HG02884 (cell line): ENCODE results near the gene HTATSF1.

ENCODE experiments used
- ATAC-seq: cut with Tn5 transposase; IDR thresholded peaks from one replicate; pipeline ENCODE4 v1.9.1; 2021; ENCODE audit warnings: mild to moderate bottlenecking, moderate library complexity; ENCODE audit not compliant: unreplicated experiment

HTATSF1 gene, protein sequence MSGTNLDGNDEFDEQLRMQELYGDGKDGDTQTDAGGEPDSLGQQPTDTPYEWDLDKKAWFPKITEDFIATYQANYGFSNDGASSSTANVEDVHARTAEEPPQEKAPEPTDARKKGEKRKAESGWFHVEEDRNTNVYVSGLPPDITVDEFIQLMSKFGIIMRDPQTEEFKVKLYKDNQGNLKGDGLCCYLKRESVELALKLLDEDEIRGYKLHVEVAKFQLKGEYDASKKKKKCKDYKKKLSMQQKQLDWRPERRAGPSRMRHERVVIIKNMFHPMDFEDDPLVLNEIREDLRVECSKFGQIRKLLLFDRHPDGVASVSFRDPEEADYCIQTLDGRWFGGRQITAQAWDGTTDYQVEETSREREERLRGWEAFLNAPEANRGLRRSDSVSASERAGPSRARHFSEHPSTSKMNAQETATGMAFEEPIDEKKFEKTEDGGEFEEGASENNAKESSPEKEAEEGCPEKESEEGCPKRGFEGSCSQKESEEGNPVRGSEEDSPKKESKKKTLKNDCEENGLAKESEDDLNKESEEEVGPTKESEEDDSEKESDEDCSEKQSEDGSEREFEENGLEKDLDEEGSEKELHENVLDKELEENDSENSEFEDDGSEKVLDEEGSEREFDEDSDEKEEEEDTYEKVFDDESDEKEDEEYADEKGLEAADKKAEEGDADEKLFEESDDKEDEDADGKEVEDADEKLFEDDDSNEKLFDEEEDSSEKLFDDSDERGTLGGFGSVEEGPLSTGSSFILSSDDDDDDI

DNA sequence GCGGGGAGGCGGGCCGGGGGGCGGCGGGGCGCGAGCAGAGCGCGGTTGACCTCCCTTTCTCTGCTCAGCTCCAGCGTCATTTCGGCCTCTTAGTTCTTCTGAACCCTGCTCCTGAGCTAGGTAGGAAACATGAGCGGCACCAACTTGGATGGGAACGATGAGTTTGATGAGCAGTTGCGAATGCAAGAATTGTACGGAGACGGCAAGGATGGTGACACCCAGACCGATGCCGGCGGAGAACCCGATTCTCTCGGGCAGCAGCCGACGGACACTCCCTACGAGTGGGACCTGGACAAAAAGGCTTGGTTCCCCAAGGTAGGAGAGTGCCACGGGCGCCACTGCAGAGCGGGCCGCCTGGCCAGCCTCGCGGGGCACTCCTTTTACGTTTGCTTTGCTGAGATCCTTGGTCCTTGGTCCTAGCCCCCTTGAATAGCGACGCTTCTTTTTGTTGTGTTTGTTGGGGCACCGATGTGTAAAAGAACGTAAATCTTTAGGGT is at the start of gene HTATSF1:
Gene HTATSF1 (plus strand): TSS at position 37 of the 497 bp plus-strand sequence. CDS start 93 bp downstream, at position 130.
- peak; percentile 6 for ATAC-seq

DNA sequence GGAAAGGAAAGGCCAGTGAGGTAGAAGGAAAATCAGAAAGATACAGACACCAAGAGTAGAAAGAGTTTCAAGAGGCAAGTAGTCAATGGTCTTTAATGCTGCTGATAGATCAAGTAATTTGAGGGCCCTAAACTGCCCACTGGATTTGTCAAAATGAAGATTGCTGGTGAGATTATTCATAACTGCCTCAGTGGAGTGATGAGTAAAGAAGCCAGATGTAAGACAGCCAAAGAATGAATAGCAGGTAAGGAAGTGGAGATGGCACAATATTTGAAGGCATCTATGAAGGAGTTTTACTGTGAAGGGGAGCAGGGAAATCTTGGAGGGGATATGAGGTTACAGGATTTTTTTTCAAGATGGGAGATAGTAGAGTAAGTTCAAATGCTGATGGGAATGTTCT is 49.4 kb upstream of the HTATSF1 start:
- no peak for ATAC-seq

DNA sequence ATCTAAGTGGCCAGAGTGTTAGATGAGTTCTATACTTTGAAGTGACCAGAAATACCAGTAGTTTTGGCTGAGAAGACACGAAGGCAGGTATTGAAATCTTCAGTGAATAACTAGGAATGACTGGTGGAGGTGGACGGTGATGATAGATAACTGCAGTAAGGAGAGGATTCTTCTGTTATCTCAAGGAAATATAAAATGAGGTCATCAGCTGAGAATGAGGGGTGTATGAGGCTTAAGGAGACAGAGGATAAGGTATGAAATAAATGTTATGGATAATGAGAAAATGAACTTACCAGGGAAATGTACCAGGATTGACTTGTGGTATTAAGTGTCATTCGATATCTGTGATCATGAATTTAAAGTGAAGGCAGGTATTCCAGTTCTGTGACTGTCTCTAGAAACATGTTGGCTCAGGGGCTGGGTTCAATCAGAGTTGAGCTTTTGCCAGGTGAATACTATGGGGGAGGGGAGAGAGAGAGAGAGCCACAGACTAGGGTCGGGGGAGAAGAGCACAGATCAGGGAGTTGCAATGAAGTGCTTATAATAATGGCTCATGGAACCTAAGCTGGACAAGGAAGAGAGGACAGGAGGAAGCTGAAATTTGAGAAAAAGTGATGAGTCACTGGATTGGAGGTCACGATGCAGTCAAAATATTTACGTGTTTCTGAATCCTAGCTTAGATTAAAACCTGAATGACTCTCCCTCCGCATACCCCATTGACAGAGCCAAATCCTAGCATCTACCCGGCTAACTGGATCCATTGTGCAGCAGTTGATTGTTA is 47.2 kb upstream of the HTATSF1 start:
- ATAC-seq = no peak

DNA sequence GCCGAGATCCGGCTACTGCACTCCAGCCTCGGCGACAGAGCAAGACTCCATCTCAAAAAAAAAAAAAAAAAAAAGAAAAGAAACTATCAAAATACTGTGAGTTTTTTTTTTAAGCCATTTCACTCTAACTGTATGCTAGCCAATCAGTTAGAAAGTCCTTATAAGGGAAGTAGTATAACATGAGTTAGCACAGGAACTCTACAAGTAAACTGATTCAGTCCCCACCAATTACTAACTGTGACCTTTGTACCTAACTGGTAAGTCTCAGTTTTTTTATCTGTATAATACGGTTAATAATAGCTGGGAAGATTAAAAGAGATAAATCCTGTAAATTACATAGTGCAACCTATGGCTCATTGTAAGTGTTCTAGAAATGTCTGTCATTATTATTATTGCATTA is 44.8 kb upstream of the HTATSF1 start:
- ATAC-seq = no peak

DNA sequence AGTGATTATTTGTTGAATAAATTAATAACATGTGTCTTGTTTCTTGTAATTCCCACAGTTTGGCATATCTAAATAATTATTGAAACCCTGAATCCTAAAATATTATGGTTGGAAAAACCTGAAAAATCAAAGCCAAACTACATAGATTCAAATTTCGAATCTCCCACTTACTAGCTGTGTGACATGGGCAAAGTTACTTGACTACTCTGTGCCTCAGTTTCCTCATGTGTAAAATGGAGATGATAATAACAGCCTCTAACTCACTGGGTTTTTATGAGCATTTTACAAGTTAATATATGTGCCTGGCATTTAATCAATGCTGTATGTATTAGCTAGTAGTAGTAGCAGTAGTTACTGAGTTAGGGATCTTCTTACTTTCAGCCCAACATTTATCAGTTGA is 44.3 kb upstream of the HTATSF1 start:
- no peak for ATAC-seq

DNA sequence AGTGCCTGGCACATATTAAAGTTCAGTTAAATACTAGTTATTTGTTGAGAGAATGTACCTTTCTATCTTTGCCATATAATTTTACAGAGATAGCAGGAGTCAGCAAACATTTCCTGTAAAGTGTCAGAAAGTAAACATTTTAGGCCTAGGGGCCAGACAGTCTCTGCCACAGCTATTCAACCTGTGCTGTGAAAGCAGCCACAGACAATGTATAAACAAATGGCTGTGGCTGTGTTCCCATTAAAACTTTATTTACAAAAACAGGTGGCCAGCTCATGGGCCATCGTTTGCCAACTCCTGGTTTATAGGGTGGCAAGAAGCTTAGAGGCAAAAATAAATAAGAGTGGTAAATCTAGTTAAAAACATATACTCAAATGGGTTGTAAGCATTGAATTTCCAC is 43.6 kb upstream of the HTATSF1 start:
- ATAC-seq = no peak

DNA sequence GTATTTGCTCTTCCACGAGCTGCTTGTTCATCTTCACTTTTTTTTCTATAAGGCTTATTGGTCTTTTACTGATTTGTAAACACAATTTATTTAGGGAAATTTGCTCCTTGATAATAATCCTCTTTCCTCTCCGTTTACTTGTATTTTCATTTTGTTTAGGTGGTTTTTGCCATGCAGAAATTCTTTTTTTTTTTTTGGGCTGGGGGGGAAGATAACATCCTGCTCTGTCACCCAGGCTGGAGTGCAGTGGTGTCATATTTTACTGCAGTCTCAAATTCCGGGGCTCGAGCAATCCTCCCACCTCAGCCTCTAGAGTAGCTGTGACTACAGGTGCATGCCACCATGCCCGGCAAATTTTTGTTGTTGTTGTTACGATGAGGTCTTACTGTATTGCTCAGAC is 41.3 kb upstream of the HTATSF1 start:
- ATAC-seq = no peak

DNA sequence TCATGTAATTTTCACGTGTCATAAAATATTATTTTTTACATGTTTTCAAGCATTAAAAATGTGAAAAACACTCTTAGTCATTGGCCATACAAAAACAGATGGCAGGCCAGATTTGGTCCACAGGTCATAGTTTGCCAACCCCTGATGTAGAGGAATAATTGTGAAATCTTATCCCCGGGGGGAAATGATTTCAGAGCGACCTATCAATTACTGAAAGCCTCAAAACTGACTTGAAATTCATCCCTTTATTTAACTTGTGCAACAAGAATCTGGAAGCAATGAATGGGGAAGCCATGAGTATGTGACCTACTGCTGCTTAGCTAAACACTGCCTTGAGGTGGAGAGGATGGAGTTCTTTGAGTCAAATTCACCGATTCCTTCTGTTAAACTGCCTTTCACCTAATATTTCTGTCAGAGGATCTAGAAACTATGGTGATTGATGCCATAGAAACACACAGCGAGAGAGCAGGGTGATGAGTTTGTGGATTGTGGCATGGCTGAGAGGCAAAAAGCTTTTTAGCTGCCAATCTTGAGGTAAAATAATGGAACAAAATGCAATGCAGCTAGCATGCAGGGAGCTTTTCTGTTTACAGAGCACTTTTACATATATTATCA is 40.0 kb upstream of the HTATSF1 start:
- ATAC-seq = no peak

DNA sequence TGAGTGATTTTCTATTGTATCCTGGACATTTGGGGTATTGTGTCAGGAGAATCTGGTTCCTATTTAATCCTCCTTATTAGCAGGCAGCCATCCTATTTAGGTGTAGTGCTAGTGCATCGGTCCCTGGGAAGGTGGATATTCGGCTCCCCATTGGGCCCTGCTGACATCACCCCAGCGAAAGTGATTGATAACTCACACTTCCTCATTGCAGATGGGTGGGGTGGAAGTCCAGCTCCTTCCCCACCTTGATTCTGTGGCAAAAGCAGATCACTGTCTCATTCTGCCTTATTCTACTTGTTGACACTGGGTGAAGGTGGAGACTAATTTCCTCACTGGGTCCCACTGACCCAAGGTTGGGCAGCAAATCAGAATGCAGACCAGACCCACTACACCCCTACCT is 32.8 kb upstream of the HTATSF1 start:
- ATAC-seq = no peak

DNA sequence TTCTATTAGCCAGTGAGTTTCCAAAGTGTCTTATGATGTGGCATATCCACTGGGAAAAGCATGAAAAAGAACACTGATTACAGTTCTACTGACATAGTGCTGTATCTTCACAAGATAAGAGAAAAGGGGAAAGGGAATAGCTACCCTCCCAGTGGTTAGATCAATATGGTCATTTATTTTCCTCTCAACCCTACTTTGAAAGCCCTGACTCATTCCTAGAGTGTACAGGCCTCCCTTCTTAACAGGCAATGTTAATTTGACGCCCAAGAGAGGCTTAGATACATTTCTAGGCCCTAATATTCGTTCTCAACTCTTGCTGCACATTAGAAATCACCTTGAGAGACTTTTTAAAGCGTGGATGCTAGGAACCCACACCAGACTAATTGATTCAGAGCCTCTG is 30.1 kb upstream of the HTATSF1 start:
- no peak for ATAC-seq

DNA sequence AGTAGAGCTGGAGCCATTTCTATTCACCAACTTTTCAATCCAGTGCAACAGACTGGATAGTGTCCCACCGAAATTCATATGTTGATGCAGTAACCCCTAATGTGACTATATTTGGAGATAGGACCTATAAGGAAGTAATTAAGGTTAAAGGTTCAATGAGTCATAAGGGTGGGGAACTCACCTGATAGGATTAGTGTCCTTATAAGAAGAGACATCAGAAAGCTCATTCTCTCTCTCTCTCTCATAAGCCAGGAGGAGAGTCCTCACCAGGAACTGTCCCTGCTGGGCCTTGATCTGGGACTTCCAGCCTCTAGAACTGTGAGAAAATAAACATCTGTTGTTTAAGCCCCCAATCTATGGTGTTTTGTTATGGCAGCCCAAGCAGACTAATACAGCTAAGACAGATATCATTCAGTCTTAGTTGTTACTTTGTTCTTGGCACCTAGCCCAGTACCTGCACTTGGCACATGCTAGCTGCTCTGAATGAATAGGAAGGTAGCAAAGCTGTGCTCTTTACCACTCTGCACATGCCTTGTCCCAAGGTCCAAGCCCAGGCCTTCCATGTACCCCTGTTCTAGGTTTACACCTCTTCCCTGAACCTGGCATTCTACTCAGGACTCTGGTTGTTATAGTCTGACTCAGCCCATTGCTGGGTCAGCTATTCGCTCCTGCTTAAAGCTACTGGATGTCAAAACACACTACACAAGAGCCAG is 28.8 kb upstream of the HTATSF1 start:
- ATAC-seq = no peak

DNA sequence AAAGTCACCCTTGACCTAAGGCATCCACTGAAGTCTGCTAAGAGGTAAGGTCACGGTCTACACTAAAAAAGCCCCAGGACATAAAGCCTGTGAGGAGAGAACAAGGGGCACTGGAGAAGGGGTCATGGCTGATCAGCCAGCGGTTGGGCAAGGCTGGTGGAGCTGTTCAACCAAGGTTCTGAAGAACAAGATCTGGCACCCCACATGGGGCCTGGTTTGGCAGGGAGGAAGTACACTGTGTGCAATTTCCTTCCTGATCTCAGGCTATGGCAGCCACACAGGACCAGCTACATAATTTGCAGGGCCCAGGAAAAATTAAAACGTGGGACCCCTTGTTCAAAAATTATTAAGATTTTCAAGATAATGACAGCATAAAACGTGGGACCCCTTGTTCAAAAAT is 23.7 kb upstream of the HTATSF1 start:
- no peak for ATAC-seq

DNA sequence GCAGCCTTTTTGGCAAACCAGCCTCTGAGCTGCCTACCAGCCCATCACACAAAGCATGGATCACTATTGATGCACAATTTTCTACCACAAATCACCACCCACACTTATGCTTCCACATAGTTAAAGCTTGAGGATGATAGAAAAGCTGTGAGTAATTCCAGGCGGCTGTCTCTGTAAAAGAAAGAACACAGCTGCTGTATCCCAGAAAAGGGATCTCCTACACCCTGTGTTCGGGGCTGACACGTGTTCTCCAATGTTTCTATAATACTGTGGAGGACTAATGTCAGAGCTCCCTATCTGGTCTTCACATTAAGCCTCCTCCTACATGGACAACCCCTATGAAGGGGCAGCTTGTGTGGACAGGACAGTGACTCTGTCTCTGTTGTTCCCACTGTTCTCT is 22.2 kb upstream of the HTATSF1 start:
- ATAC-seq = no peak

DNA sequence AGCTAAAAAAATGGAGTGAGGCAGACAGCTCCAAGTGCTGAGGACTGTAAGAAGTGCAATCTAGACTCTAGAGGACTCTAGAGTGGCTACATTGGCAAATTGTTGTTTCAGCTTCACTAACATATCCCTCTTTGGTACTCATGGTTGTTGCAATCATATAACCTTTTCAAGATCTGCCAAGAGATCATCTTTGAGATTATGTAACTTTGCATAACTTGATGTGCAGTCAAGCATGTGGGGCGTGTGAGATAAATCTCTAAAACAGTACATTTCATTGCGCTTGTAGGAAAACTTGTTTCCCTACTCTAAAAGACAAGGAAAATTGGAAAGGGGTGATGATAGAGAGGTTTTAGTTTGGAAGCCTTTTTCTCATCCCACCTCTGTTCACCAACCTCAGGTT is 20.9 kb upstream of the HTATSF1 start:
- ATAC-seq = no peak

DNA sequence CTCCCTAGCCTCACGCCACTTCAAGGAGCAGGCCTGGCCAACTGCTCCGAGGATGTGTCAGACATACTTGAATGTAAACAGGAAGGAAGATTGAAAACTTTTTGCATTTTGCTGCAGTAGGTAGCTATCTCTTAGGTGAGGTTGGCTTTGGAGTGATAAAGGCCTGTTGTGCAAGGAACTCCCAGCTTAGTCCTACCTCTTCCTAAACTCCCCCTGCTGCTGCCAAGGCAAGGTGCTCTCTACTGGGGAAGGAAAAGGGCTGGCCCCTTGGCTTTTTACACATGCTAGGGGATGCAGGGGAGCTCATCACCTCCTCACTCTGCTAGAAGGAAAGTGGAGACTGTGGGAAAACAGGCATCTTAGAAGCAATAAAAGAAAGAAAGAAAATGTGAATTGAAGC is 20.4 kb upstream of the HTATSF1 start:
- no peak for ATAC-seq

DNA sequence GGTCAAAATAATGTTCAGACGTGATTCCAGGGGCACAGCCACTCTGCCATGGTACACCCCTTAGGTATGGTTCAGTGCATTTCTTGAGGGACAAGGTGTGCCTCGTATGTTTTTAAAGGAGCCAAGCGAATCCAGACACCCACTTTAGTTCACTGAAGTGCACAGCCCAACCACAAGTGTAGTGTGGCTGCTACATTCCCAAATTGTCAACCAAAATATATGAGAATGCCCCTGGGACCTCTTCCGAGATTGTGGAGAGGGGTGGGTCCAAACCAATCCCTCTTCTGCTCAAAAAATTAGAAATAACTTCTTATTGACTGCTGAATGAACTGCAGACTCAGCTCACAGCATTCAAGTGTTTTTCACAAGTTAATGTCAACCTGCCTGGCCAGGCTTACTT is 17.0 kb upstream of the HTATSF1 start:
- no peak for ATAC-seq

DNA sequence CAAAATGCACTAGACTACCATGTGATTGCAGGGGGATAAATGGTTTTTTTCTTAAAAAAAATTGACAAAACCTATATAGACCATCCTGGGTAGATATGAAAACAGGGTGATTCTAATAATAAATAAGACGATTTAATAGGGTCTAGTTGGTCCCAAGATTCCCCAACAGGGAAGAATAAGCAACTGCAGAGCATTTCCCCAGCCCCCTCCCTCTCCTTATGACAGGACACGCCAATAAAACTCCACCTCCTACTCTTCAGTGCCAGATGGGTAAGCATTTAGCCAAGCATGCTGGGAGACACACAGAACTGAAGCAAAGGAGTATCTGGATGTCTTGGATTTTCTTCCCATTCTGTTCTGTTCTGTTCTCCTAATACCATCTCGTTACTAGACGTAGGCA is 9.7 kb upstream of the HTATSF1 start, which contains the start of gene BRS3:
Gene BRS3 (plus strand): TSS at position 301 of the 400 bp plus-strand sequence. CDS start 168 bp downstream, outside the sequence.
- no peak for ATAC-seq

DNA sequence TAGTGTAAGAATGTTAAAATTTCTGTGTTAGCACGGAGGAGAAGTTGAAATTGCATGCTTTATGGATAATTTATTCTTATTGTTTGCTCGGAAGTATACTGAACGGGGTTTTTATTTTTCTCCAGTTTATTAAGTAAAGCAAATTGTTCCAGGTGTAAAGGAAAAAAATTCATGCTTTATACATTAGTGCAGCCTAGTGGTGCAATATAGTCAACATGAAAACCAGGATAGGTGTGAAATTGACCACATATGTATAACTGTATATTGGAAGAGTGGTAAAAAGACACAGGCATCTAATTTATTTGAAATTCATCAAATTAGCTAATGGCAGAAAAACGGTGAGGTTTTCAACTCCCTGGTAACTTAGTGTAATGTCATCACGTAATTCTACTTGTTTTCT is 8.7 kb upstream of the HTATSF1 start:
- no peak for ATAC-seq

DNA sequence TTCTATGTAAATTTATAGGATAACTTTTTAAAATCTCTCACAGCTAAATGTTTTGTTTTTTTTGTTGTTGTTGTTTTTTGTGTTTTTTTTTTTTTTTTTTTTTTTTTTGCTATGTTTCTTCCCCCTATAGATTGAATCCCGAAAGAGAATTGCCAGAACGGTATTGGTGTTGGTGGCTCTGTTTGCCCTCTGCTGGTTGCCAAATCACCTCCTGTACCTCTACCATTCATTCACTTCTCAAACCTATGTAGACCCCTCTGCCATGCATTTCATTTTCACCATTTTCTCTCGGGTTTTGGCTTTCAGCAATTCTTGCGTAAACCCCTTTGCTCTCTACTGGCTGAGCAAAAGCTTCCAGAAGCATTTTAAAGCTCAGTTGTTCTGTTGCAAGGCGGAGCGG is 5.6 kb upstream of the HTATSF1 start:
- no peak for ATAC-seq

DNA sequence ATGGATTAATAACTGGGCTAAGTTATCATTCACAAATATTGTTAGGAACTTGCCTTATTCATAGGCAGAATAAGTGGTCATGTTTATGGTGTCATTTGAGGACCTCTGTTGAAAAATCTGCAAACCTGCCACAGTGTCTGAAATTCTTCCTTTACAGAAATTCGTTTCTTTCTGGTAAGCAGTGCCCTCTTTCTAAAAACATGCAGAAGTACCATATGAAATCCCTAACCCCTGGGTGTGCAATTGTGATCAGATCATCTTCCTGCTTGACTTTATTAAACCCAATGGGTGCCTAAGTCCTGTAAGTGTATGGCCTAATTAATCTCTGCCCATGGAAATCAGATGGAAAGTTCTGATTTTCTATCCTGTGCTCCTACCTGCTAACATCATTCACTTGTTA is 4.4 kb upstream of the HTATSF1 start:
- no peak for ATAC-seq
